ENCODE results near the gene COL5A1. TPM values are rescaled to one million over a fixed set of nuclear protein-coding genes. Genes with fewer than 3 reads are reported as not detected.

The COL5A1 gene
- total and polyA plus RNA-seq, 4 donors = 38.2 to 135 (median 88.3) TPM

DNA sequence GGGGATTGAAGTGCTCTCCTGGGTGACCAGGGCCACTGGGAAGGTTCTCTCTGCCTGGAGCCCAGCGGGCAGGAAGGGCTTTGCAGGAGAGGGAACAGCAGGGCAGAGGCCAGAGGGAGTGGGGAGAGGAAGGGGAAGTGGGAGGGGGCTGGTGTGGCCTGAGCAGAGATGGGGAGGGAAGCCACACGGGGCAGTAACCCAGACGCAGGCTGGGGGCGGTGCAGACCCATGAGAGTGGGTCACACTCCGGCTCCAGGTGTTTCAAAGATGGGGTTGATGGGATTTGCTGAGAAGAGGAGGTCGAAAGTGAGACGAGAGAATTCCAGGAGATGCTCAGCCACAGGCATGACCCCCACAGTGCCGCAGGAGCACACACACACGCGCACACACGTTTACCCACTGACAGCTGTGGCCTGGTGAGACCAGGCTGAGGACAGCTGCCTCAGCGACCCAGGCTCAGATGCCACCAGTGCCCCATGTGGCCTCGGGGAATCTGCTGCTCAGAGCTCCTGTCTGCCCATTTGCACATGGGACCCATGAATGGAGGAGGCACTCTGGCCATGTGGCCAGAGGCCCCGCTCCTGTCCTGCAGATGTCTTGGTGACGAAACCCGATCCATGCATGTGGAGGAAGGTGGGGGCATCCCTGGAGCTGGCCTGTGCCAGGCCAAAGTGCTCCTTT, 206.3 kb downstream of the COL5A1 start:
- no peak for DNase-seq (ENCODE audit: low read depth in 4 of 6, low spot score in 6 of 6)
- Histone ChIP-seq H3K27ac (ENCODE audit: low read depth, low read length) (no peak overlapping the region), H3K4me3 (ENCODE audit: low read depth, low read length) (no peak overlapping the region), H3K36me3 (ENCODE audit: control insufficient read depth, insufficient read depth, low read length) (peaks cover 2% of the 10 kb centered on the region), H3K27me3 (ENCODE audit: control insufficient read depth, insufficient read depth, low read length) (no peaks in the 10 kb centered on the region), H3K9me3 (ENCODE audit: control insufficient read depth, insufficient read depth, low read length) (no peaks in the 10 kb centered on the region), H3K4me1 (ENCODE audit: control insufficient read depth, insufficient read depth, low read length) (peaks cover under 1% of the 10 kb centered on the region)
- 86% methylated on average over 15 of the region's 16 CpGs for WGBS (ENCODE audit: insufficient coverage)

DNA sequence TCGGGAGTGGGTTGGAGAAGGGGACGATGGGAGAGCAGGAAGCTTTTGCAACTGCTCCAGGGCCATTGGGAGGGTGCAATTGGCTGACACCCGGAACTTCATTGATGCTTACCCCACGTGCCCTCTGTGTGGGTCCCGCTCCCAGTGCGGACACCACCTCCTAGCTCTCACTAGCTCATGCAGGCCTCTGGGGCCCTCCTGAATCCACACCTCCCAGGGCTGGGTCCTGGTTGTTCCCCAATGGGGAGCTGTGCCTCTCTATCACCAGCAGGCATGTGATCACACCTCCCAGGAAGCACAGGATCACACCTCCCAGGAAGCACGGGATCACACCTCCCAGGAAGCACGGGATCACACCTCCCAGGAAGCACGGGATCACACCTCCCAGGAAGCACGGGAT, 206.9 kb downstream of the COL5A1 start:
- Histone ChIP-seq H3K27ac (ENCODE audit: low read depth, low read length) (no peak overlapping the region), H3K4me1 (ENCODE audit: control insufficient read depth, insufficient read depth, low read length) (peaks cover 6% of the 10 kb centered on the region), H3K9me3 (ENCODE audit: control insufficient read depth, insufficient read depth, low read length) (no peaks in the 10 kb centered on the region), H3K36me3 (ENCODE audit: control insufficient read depth, insufficient read depth, low read length) (peaks cover 2% of the 10 kb centered on the region), H3K27me3 (ENCODE audit: control insufficient read depth, insufficient read depth, low read length) (no peaks in the 10 kb centered on the region), H3K4me3 (ENCODE audit: low read depth, low read length) (no peak overlapping the region)
- 84% methylated on average over 6 of the region's 10 CpGs for whole genome bisulfite sequencing (ENCODE audit: insufficient coverage)
- no peak for DNase-seq (ENCODE audit: low read depth in 4 of 6, low spot score in 6 of 6)

GRCh38 chr9:134850611-134851010, 209.0 kb downstream of the COL5A1 start:
- no peak for DNase-seq (ENCODE audit: low read depth in 4 of 6, low spot score in 6 of 6)
- H3K9me3 ChIP-seq (ENCODE audit: control insufficient read depth, insufficient read depth, low read length) = no peaks in the 10 kb centered on the region
- H3K4me1 ChIP-seq (ENCODE audit: control insufficient read depth, insufficient read depth, low read length) = peaks cover 6% of the 10 kb centered on the region
- no peak overlapping the region for H3K27ac ChIP-seq (ENCODE audit: low read depth, low read length)
- WGBS (ENCODE audit: insufficient coverage) = 94% methylated on average over 9 of the region's 9 CpGs
- H3K27me3 ChIP-seq (ENCODE audit: control insufficient read depth, insufficient read depth, low read length) = no peaks in the 10 kb centered on the region
- H3K36me3 ChIP-seq (ENCODE audit: control insufficient read depth, insufficient read depth, low read length) = no peaks in the 10 kb centered on the region
- no peak overlapping the region for H3K4me3 ChIP-seq (ENCODE audit: low read depth, low read length)

GRCh38 chr9:134851020-134851419, 209.4 kb downstream of the COL5A1 start:
- no peaks in the 10 kb centered on the region for H3K27me3 ChIP-seq (ENCODE audit: control insufficient read depth, insufficient read depth, low read length)
- H3K27ac ChIP-seq (ENCODE audit: low read depth, low read length) = no peak overlapping the region
- DNase-seq (ENCODE audit: low read depth in 4 of 6, low spot score in 6 of 6) = no peak
- 96% methylated on average over 6 of the region's 12 CpGs for WGBS (ENCODE audit: insufficient coverage)
- no peaks in the 10 kb centered on the region for H3K36me3 ChIP-seq (ENCODE audit: control insufficient read depth, insufficient read depth, low read length)
- no peaks in the 10 kb centered on the region for H3K9me3 ChIP-seq (ENCODE audit: control insufficient read depth, insufficient read depth, low read length)
- H3K4me3 ChIP-seq (ENCODE audit: low read depth, low read length) = no peak overlapping the region
- H3K4me1 ChIP-seq (ENCODE audit: control insufficient read depth, insufficient read depth, low read length) = peaks cover 6% of the 10 kb centered on the region

DNA sequence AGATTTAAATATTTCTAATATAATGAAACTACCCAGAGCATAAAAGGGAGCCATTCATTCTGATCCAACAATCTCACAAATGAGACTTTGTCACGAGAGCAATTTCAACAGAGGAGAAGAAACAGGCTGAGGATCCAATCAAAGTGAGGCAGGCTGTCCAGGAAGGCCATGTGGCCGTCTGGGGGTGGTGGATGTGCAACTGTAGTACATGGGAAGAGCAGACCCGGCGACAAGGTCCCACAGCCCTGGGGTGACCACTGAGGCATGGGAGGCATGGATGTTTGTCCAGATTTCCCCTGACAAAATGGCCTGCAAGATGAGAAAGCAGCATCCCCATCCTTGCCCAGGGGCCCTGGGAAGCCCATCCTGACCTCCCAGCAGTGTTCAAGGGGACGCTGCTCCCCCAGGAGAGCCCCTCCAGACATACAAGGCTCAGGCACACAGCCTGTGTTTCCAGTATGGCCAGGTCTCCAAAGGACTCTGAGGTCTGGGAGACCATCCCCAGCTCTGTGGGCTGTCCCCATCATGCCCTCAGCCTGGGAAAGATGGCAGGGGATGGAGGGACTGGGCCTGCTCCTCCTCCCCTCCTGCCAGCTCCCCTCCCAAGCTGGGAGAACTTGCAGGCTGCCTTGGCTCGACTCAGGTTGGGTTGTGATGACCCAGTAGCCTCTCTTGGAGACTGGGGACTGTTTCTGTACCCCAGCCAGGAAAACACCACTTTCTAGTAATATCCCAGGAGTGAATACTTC, 211.5 kb downstream of the COL5A1 start:
- Histone ChIP-seq H3K9me3 (ENCODE audit: control insufficient read depth, insufficient read depth, low read length) (no peaks in the 10 kb centered on the region), H3K4me3 (ENCODE audit: low read depth, low read length) (no peak overlapping the region), H3K36me3 (ENCODE audit: control insufficient read depth, insufficient read depth, low read length) (no peaks in the 10 kb centered on the region), H3K4me1 (ENCODE audit: control insufficient read depth, insufficient read depth, low read length) (peaks cover 6% of the 10 kb centered on the region), H3K27me3 (ENCODE audit: control insufficient read depth, insufficient read depth, low read length) (no peaks in the 10 kb centered on the region), H3K27ac (ENCODE audit: low read depth, low read length) (no peak overlapping the region)
- no peak for DNase-seq (ENCODE audit: low read depth in 4 of 6, low spot score in 6 of 6)
- 74% methylated on average over 5 of the region's 6 CpGs for WGBS (ENCODE audit: insufficient coverage)

DNA sequence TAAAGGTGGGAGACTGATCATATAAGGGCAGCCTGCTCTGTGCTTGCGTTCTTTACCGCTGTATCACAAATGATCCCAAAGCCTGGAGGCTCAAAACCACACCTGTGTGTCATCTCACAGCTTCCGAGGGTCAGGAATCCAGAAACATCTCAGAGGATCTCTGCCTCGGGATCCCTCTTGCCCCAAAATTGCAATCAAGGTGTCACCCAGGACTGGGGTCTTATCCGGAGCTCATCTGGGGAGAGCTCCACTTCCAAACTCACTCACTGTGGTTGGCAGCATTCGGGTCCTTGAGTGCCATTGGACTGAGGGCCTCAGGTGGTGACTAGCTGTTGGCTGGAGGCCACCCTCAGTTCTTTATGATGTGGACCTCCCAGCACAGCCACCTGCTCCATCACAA, 212.3 kb downstream of the COL5A1 start:
- Histone ChIP-seq H3K4me1 (ENCODE audit: control insufficient read depth, insufficient read depth, low read length) (peaks cover 6% of the 10 kb centered on the region), H3K9me3 (ENCODE audit: control insufficient read depth, insufficient read depth, low read length) (no peaks in the 10 kb centered on the region), H3K27me3 (ENCODE audit: control insufficient read depth, insufficient read depth, low read length) (no peaks in the 10 kb centered on the region), H3K36me3 (ENCODE audit: control insufficient read depth, insufficient read depth, low read length) (no peaks in the 10 kb centered on the region), H3K4me3 (ENCODE audit: low read depth, low read length) (no peak overlapping the region), H3K27ac (ENCODE audit: low read depth, low read length) (no peak overlapping the region)
- peak in 1 of 6 donors; percentile 16 for DNase-seq (ENCODE audit: low read depth in 4 of 6, low spot score in 6 of 6)
- WGBS (ENCODE audit: insufficient coverage) = 86% methylated on average over 6 of the region's 6 CpGs

GRCh38 chr9:134854541-134854981, 213.0 kb downstream of the COL5A1 start:
- WGBS (ENCODE audit: insufficient coverage) = 98% methylated on average over 11 of the region's 11 CpGs
- Histone ChIP-seq H3K36me3 (ENCODE audit: control insufficient read depth, insufficient read depth, low read length) (no peaks in the 10 kb centered on the region), H3K27ac (ENCODE audit: low read depth, low read length) (no peak overlapping the region), H3K4me3 (ENCODE audit: low read depth, low read length) (no peak overlapping the region), H3K27me3 (ENCODE audit: control insufficient read depth, insufficient read depth, low read length) (no peaks in the 10 kb centered on the region), H3K4me1 (ENCODE audit: control insufficient read depth, insufficient read depth, low read length) (peaks cover 6% of the 10 kb centered on the region), H3K9me3 (ENCODE audit: control insufficient read depth, insufficient read depth, low read length) (no peaks in the 10 kb centered on the region)
- no peak for DNase-seq (ENCODE audit: low read depth in 4 of 6, low spot score in 6 of 6)

DNA sequence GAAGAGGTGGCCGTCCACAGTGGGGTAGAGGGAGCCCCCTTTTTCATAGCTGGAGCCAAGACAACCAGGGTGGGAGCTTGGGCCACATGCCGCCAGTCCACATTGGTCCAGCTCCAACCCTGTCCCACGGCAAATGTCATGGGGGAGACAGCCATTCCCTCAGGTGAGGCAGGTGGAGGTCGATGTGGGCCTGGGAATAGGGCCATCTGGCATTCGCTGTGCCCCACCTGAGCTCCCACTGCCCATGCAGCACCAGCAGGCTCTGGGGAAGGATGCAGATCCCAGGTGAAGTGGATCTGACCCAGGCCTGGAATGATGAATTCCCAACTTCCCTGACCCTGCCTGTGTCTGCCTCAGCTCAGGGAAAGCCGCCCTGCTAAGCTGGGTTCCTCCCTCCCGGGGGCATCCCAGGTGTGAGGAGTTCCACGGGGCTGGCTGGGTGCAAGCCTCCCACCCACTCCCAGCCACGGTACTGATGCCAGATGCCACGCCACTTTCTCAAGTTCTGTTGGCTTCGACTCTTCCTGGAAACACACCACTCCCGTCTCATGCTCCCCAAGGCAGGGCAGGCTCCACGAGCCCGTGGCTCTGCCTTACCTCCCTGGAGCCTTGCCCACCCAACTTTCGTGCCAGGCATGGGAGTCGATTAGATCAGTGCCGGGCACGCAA, 213.8 kb downstream of the COL5A1 start:
- Histone ChIP-seq H3K4me3 (ENCODE audit: low read depth, low read length) (no peak overlapping the region), H3K9me3 (ENCODE audit: control insufficient read depth, insufficient read depth, low read length) (no peaks in the 10 kb centered on the region), H3K4me1 (ENCODE audit: control insufficient read depth, insufficient read depth, low read length) (peaks cover 6% of the 10 kb centered on the region), H3K27ac (ENCODE audit: low read depth, low read length) (no peak overlapping the region), H3K27me3 (ENCODE audit: control insufficient read depth, insufficient read depth, low read length) (no peaks in the 10 kb centered on the region), H3K36me3 (ENCODE audit: control insufficient read depth, insufficient read depth, low read length) (no peaks in the 10 kb centered on the region)
- DNase-seq (ENCODE audit: low read depth in 4 of 6, low spot score in 6 of 6) = no peak
- 83% methylated on average over 17 of the region's 18 CpGs for WGBS (ENCODE audit: insufficient coverage)

DNA sequence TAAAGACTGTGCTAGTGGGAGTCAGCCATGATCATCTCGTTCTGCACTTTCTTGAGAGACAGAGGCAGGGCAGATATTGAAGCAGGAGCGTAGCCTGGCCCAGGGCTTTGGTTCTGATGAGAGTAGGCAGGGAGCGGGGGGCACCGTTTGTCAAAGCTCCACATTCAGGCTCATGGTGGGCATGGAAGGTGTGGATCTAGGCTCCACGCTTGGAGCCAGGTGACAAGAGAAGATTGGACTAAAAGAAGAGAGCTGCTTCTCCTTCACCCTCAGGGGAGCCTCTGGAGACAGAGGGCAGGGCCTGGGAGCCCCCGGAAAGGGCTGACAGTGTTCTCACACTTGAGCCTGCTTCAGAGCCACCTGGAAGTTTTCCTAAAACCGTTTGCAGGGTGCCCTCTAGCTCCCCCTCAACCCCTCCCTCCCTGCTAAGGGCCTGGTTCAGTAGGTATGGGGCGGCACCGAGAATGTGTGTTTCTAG, 214.3 kb downstream of the COL5A1 start:
- WGBS (ENCODE audit: insufficient coverage) = 92% methylated on average over 6 of the region's 9 CpGs
- no peaks in the 10 kb centered on the region for H3K36me3 ChIP-seq (ENCODE audit: control insufficient read depth, insufficient read depth, low read length)
- DNase-seq (ENCODE audit: low read depth in 4 of 6, low spot score in 6 of 6) = no peak
- H3K27me3 ChIP-seq (ENCODE audit: control insufficient read depth, insufficient read depth, low read length) = no peaks in the 10 kb centered on the region
- H3K9me3 ChIP-seq (ENCODE audit: control insufficient read depth, insufficient read depth, low read length) = no peaks in the 10 kb centered on the region
- H3K27ac ChIP-seq (ENCODE audit: low read depth, low read length) = no peak overlapping the region
- no peak overlapping the region for H3K4me3 ChIP-seq (ENCODE audit: low read depth, low read length)
- peaks cover 6% of the 10 kb centered on the region for H3K4me1 ChIP-seq (ENCODE audit: control insufficient read depth, insufficient read depth, low read length)

All from spinal cord (tissue), 10 donors.